ENCODE data around the gene PPP6R1.

DNA sequence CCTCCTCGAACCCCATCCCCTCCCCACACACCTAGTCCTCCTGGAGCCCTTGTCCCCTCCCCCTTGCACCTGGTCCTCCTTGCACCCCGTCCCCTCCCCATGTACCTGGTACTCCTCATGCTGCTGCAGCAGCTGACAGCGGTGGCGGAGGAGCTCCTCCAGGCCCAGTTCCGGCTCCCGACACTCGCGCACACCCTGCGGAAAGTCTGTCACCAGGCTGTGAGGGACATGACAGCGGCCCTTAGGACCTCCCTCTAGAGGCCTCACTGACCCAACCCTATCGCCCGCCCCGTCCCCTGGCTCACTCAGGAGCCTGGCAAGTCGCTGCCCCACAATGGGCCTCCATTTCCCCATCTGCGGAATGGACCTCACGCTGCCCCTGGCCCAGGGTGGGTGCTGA lies 6.4 kb upstream of the PPP6R1 start:
- TF ChIP-seq, protein P1, sequence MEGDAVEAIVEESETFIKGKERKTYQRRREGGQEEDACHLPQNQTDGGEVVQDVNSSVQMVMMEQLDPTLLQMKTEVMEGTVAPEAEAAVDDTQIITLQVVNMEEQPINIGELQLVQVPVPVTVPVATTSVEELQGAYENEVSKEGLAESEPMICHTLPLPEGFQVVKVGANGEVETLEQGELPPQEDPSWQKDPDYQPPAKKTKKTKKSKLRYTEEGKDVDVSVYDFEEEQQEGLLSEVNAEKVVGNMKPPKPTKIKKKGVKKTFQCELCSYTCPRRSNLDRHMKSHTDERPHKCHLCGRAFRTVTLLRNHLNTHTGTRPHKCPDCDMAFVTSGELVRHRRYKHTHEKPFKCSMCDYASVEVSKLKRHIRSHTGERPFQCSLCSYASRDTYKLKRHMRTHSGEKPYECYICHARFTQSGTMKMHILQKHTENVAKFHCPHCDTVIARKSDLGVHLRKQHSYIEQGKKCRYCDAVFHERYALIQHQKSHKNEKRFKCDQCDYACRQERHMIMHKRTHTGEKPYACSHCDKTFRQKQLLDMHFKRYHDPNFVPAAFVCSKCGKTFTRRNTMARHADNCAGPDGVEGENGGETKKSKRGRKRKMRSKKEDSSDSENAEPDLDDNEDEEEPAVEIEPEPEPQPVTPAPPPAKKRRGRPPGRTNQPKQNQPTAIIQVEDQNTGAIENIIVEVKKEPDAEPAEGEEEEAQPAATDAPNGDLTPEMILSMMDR (conservative IDR thresholded peaks at IDR 0.05; ENCODE audit: low read length): no peak
- TF ChIP-seq EZH2phosphoT487 (IDR thresholded peaks at IDR 0.05; ENCODE audit: borderline replicate concordance, low read depth, low read length): no peak

All from OCI-LY7 (cell line).